NT2/D1 (cell line): ENCODE data around the gene FAM78A.
"Not testable (repeated sequence)": the region's sequence is repeated elsewhere in the genome, so short reads cannot be mapped to it uniquely, and the experiment has no call there.

Experiments used
- DNase-seq: peaks from one replicate; pipeline ENCODE4 v3.0.0-alpha.2; 2011; ENCODE audit warnings: low read depth, low spot score
- H3K27me3 ChIP-seq: 2 replicates; pipeline ENCODE4 v1.6.0; 2011; ENCODE audit warnings: mild to moderate bottlenecking; ENCODE audit not compliant: insufficient read length, insufficient read depth
- H3K36me3 ChIP-seq: 2 replicates; pipeline ENCODE4 v1.6.1; 2011; ENCODE audit warnings: mild to moderate bottlenecking, low read length, mixed read lengths; ENCODE audit not compliant: insufficient read depth, insufficient read length
- H3K4me1 ChIP-seq: 2 replicates; pipeline ENCODE4 v1.5.1; 2011; ENCODE audit not compliant: insufficient read depth, insufficient read length
- H3K4me3 ChIP-seq: 2 replicates; pipeline ENCODE4 v1.5.1; 2011; ENCODE audit warnings: low read depth; ENCODE audit not compliant: insufficient read length
- H3K9ac ChIP-seq: 2 replicates; pipeline ENCODE4 v1.6.0; 2011; ENCODE audit warnings: low read depth; ENCODE audit not compliant: insufficient read length
- H3K9me3 ChIP-seq: 2 replicates; pipeline ENCODE4 v1.5.1; 2011; ENCODE audit warnings: mild to moderate bottlenecking, low read length; ENCODE audit not compliant: insufficient read depth
- SUZ12 ChIP-seq: IDR thresholded peaks from 2 replicates; pipeline ENCODE4 v1.6.1; 2011; ENCODE audit not compliant: insufficient read length, insufficient read depth; ENCODE audit errors: extremely low read depth
- YY1 ChIP-seq: IDR thresholded peaks from 2 replicates; pipeline ENCODE4 v1.6.1; 2011; ENCODE audit not compliant: insufficient read length, insufficient read depth
- ZNF274 ChIP-seq: IDR thresholded peaks from 2 replicates; pipeline ENCODE4 v1.6.1; 2011; ENCODE audit warnings: mild to moderate bottlenecking, low read depth, low read length

Gene FAM78A

DNA sequence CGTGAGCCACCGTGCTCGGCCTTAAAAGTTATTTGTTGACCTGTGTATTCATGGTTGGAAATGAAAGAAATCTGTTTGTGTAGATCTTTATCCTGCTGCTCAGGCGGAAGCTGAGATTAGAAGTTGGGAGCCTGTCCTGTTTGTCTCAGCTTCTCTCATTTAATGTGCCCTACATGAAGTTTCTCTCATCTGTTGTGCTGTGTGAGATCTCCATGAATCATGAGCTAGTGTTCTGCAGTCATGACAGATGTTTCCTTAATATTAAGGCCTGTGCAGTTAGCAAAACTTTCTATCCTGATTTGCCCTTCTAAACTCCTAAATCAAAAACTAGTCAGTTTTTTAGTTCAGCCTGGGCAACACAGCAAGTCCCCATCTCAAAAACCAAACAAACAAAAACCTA is 59.5 kb downstream of the FAM78A start:
- Histone ChIP-seq H3K9ac (no peak overlapping the region), H3K9me3 (peaks cover 7% of the 10 kb centered on the region; the same call in 1 of the 2 replicates), H3K36me3 (peaks cover 26% of the 10 kb centered on the region), H3K4me1 (no peaks in the 10 kb centered on the region), H3K27me3 (no peaks in the 10 kb centered on the region), H3K4me3 (no peak overlapping the region)
- TF ChIP-seq ZNF274 (no peak), SUZ12 (no peak), YY1 (no peak)
- DNase-seq, result no peak

DNA sequence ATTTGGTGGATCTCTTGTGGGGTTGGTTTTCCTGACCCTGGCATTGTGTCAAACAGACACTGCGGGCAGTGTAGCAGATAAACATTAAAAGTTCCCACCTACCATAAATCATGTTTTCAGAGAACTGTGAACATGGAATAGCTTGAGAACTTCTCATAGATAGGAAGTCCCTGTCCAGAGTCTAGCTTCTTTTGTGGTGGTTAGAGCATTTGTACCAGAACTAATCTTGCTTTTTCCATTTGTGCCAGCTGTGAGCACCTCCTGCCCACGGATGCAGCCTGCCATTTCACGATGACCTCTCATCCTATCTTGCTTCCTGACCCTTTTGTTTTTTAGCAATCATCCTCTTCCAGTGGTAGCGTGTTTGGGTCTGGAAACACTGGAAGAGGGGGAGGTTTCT is 61.4 kb downstream of the FAM78A start:
- H3K27me3 ChIP-seq, result no peaks in the 10 kb centered on the region
- DNase-seq, result no peak
- H3K36me3 ChIP-seq, result peaks cover 32% of the 10 kb centered on the region
- H3K4me1 ChIP-seq, result no peaks in the 10 kb centered on the region
- H3K9me3 ChIP-seq, result peaks cover 19% of the 10 kb centered on the region; the same call in 1 of the 2 replicates
- no peak overlapping the region for H3K9ac ChIP-seq
- TF ChIP-seq YY1, result no peak
- no peak for TF ChIP-seq ZNF274
- no peak for TF ChIP-seq SUZ12
- H3K4me3 ChIP-seq, result no peak overlapping the region

DNA sequence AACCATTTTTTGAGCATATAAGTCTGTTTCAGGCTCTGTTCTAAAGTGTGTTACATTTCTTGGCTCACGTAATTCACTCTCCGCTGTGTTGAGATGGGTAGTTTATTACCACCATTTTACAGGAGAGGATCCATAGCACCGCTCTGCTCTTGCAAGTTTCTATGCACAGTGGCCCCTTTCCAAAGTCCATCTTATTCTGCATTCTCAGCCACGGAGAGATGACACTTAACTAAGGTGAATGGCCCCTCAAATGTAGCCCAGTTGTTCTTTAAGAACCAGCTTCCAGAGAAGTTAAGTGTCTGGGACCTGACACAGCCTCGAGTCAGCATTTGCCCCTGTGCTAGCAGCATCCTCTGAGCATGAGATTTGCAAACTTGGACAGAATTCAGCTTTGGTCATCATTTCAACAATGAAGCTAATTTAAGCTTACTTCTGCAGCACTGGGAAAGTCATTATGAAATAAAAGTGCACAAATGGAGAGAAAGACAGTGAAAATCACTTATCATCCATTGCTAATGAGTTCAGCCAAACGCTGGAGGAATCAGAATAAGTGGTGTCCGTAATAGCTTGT is 61.9 kb downstream of the FAM78A start:
- Histone ChIP-seq H3K4me3 (no peak overlapping the region), H3K4me1 (no peaks in the 10 kb centered on the region), H3K27me3 (no peaks in the 10 kb centered on the region), H3K9me3 (peaks cover 19% of the 10 kb centered on the region; the same call in 1 of the 2 replicates), H3K36me3 (peaks cover 31% of the 10 kb centered on the region), H3K9ac (no peak overlapping the region)
- no peak for DNase-seq
- TF ChIP-seq ZNF274, result no peak
- no peak for TF ChIP-seq YY1
- no peak for TF ChIP-seq SUZ12

DNA sequence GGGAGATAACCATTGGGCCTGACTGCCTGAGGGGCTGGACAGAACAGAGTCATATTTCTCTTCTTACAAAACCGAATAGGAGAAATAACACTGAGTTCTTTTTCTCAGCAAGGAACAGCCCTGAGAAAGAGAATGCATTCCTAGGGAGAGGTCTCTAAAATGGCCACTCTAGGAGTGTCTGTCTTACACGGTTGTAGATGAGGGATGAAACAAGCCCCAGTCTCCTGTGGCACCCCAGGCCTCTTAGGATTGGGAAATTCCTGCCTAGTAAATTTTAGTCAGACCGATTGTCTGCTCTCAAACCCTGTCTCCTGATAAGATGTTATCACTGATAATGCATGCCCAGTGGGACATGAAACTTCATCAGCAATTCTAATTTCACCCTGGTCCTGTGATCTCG is 64.4 kb downstream of the FAM78A start:
- H3K36me3 ChIP-seq, result peaks cover 31% of the 10 kb centered on the region
- H3K9me3 ChIP-seq, result peaks cover 19% of the 10 kb centered on the region; the same call in 1 of the 2 replicates
- not testable (repeated sequence) for DNase-seq, H3K4me3 ChIP-seq, H3K4me1 ChIP-seq, H3K9ac ChIP-seq, H3K27me3 ChIP-seq
